ENCODE data around the gene MGARP. TPM values are rescaled to one million over a fixed set of nuclear protein-coding genes. Genes with fewer than 3 reads are reported as not detected.

Gene MGARP
- total RNA-seq (2022; extraction: Qiagen RNA extraction), result 0.66 to 0.97 TPM (median 0.83 TPM) in 5 replicates

DNA sequence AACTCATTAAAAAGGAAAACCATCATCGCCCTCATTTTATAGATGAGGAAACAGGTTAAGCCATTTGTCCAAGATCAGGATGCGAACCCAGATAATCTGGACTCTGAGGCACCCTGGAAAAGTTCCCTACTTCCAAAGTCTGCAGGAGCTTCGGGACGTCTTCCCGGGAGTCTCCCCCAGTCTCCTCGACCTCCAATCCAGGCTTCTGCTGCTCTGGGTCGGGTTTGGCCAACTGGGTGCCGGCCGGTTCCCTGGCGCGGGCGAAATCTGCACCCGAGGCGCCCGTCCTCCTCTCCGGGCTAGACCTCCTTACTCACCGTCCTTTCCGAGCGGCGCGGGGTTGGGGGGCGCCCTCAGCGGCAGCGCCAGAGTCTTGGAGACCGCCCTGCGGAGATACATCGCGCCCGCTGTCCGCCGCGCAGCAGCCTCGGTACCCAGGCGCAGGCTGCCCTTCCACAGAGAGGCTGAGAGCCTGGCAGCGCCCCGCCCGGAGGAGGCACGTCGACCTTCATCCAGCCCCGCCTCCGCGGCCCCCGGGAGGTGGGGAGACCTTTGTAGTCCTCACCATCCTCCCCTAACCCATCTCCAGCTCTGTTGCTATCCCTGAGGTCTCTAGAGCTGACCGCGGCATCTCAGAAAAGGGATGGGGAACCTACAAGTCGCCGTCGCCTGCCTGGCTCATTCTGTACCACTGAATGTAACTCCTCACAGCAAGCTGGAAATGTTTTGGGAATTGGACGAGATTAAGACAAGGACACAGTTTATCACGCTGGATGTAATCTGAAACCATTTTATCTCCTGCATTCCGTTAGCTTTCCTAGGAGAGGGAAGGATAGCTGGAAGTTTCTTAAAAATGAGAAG lies at the start of gene MGARP:
Gene MGARP, minus strand, starts transcription at position 466 of the 861 bp plus-strand sequence. Its CDS starts 67 bp downstream, at position 399.

DNA sequence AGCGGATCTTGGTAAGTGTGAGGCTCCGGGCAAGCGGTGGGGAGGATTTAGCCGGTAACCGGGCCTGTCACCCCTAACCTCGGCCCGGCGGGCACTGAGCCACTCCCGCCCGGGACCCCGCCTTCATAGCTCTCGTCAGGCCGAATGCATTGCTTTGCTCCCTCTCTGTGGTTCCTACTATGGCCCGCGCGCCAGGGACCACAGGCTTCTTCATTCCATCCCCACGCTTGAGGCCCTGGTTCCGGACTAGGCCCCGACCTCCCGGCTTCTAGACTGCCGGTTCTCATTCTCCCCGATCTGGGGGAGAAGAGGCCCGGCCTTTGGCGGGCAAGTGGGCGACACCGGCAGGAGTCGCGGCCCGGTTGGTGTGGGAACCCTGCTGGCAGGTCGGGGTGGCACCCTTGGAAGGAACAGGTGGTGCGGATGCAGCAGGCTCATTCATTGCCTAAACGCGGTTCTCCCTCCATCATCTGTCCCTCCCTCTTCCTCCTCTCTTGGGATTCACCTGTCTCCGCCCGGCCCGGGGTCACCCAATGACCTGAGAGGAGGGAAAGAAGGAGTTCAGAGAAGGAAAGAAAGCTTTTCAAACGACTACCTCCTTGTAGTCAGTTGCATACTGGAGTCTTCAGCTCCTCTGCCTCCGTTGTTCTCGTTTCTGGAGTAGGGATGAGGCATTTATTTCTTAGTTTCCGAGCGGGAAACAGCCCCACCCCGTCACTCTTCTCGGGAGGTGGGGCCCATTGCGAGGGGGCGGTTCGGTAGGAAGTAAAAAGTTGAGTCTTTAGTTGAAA lies 22.0 kb upstream of the MGARP start, which contains the start of gene NDUFC1:
Gene NDUFC1, minus strand, starts transcription at position 657 of the 791 bp plus-strand sequence. CDS start 6,679 bp downstream, outside the sequence.

DNA sequence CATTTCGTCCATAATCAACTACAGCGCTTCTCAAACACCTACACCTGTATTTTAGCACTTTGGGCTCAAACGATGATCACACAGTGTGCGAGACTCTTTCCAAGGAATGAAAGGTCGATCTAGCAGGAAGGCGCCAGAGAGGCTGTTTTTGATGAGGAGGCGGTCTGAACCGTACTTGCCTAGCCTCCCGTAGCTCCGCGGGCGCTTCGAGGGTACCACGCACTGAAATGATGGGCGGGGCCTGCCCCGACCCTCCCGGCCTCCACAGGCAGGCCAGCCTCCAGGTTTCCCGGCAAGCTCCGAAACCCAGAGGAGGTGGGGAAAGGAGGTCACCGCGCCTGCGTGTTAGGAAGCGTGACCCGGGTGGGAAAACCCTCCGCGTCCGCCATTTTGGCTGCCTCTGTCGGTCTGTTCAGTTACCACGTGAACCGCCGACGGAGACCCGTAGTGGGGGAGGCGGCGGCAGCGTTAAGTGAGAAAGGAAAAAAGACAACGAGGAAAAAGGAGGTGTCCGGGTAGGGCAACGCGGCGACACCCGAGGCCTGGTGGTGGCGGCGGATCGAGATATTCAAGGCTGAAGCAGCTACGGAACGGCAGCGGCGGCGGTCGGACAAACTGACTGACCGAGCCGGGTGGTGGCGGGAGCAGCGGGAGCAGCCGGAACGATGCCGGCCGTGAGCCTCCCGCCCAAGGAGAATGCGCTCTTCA lies 21.2 kb upstream of the MGARP start, which contains the start of gene NAA15:
Gene NAA15, plus strand, starts transcription at position 393 of the 708 bp plus-strand sequence. Its CDS starts 273 bp downstream, at position 666.

Other genes starting within 250 kb of the MGARP start
- gene ELF2, start 103.0 kb downstream of the MGARP start, total RNA-seq (2022; extraction: Qiagen RNA extraction), result 11.7 to 15.1 TPM (median 12.7 TPM) in 5 replicates
- gene NAA15, start 21.3 kb upstream of the MGARP start, total RNA-seq (2022; extraction: Qiagen RNA extraction), result 23.4 to 35.2 TPM (median 24.4 TPM) in 5 replicates
- 73.3 to 87.8 TPM (median 77.5 TPM) in 5 replicates for gene NDUFC1, start 22.3 kb upstream of the MGARP start, total RNA-seq (2022; extraction: Qiagen RNA extraction)
- gene RAB33B, start 173.9 kb upstream of the MGARP start, total RNA-seq (2022; extraction: Qiagen RNA extraction), result 1.8 to 2.8 TPM (median 2.1 TPM) in 5 replicates

All from A549 treated with CORT108297 at 1 μM for 4 hours (cell line).